ENCODE data around the gene RAB4B. TPM values are rescaled to one million over a fixed set of nuclear protein-coding genes. Genes with fewer than 3 reads are reported as not detected.

Gene RAB4B
- polyA plus RNA-seq, 1 donor, result 9.0 TPM

Other genes with a start within 250 kb of the RAB4B start
- 18.3 TPM for gene SHKBP1, start 201.4 kb upstream of the RAB4B start, polyA plus RNA-seq (ENCODE audit: insufficient read length)
- 239 TPM for gene LTBP4, start 176.9 kb upstream of the RAB4B start, polyA plus RNA-seq (ENCODE audit: insufficient read length)
- gene NUMBL, start 87.6 kb upstream of the RAB4B start, polyA plus RNA-seq (ENCODE audit: insufficient read length), result 32.6 TPM
- 18.7 TPM for gene COQ8B, start 61.4 kb upstream of the RAB4B start, polyA plus RNA-seq (ENCODE audit: insufficient read length)
- gene ITPKC, start 61.1 kb upstream of the RAB4B start, polyA plus RNA-seq (ENCODE audit: insufficient read length), result 9.9 TPM
- gene ACTMAP, start 27.8 kb upstream of the RAB4B start, polyA plus RNA-seq (ENCODE audit: insufficient read length), result 8.5 TPM
- gene SNRPA, start 27.0 kb upstream of the RAB4B start, polyA plus RNA-seq (ENCODE audit: insufficient read length), result 57.2 TPM
- 1.6 TPM for gene MIA, start 2.7 kb upstream of the RAB4B start, polyA plus RNA-seq (ENCODE audit: insufficient read length)
- 46.2 TPM for gene EGLN2, start 20.9 kb downstream of the RAB4B start, polyA plus RNA-seq (ENCODE audit: insufficient read length)
- 0.29 TPM for gene CYP2A6, start 72.2 kb downstream of the RAB4B start, polyA plus RNA-seq (ENCODE audit: insufficient read length)
- 0.27 TPM for gene CYP2A7, start 104.0 kb downstream of the RAB4B start, polyA plus RNA-seq (ENCODE audit: insufficient read length)
- gene CYP2B6, start 213.0 kb downstream of the RAB4B start, polyA plus RNA-seq (ENCODE audit: insufficient read length), result not detected